Measurements from ENCODE around the gene NFIB.

GRCh38 chr9:14082732-14083131, 231.2 kb downstream of the NFIB start:
- TF ChIP-seq EZH2phosphoT487 (IDR thresholded peaks at IDR 0.05; ENCODE audit: low read length) (no peak), EZH2 (optimal IDR thresholded peaks at IDR 0.05; ENCODE audit: low read depth, low read length) (no peak)
